ENCODE results near the gene ELAPOR2.

DNA sequence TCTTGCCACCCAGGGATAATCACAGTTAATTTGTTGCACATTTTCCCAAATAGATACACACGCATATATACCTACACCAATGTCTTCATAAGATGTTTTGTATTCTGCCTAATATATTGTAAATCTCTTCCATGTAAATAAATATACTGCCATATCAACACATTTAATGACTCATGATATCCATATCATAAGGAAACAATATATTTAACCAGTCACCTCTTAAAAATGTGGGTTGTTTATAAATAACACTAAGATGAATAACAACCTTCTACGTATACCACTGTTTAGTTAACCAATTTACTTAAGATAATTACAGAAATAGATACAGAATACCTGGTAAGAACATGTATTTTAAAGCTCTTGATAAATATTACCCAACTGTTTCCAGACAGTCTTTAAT lies 38.2 kb downstream of the ELAPOR2 start:
- TF ChIP-seq, protein P1, sequence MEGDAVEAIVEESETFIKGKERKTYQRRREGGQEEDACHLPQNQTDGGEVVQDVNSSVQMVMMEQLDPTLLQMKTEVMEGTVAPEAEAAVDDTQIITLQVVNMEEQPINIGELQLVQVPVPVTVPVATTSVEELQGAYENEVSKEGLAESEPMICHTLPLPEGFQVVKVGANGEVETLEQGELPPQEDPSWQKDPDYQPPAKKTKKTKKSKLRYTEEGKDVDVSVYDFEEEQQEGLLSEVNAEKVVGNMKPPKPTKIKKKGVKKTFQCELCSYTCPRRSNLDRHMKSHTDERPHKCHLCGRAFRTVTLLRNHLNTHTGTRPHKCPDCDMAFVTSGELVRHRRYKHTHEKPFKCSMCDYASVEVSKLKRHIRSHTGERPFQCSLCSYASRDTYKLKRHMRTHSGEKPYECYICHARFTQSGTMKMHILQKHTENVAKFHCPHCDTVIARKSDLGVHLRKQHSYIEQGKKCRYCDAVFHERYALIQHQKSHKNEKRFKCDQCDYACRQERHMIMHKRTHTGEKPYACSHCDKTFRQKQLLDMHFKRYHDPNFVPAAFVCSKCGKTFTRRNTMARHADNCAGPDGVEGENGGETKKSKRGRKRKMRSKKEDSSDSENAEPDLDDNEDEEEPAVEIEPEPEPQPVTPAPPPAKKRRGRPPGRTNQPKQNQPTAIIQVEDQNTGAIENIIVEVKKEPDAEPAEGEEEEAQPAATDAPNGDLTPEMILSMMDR (IDR thresholded peaks at IDR 0.05), result no peak
- TF ChIP-seq POLR2A (IDR thresholded peaks at IDR 0.05), result no peak
- no peak for TF ChIP-seq POLR2AphosphoS5 (IDR thresholded peaks at IDR 0.05)

All from sigmoid colon (tissue), 4 donors.